Sigmoid colon (tissue), 7 donors: Measurements from ENCODE around the gene PLCB2. TPM values are rescaled to one million over a fixed set of nuclear protein-coding genes. Genes with fewer than 3 reads are reported as not detected.

Experiments used
- DNase-seq: peaks from one replicate; pipeline ENCODE4 v3.0.0-alpha.2; 2019
- H3K27ac ChIP-seq, 4 donors: fragments of 200-600 bp; sonication (generic); one replicate each; pipeline ENCODE4 v1.5.1; 2016 to 2019; ENCODE audit warnings: mild to moderate bottlenecking in 1 of 4
- H3K27me3 ChIP-seq, 3 donors: fragments of 200-600 bp; sonication (generic); one replicate each; pipeline ENCODE4 v1.5.1; 2019; ENCODE audit warnings: mild to moderate bottlenecking in 1 of 3
- H3K36me3 ChIP-seq, 4 donors: fragments of 200-600 bp; sonication (generic); one replicate each; pipeline ENCODE4 v1.5.1; 2016 to 2019
- H3K4me1 ChIP-seq, 4 donors: fragments of 200-600 bp; sonication (generic); one replicate each; pipeline ENCODE4 v1.5.1; 2017 to 2019
- H3K4me3 ChIP-seq, 4 donors: fragments of 200-600 bp; sonication (generic); one replicate each; pipeline ENCODE4 v1.5.1; 2017 to 2019; ENCODE audit warnings: mild to moderate bottlenecking in 2 of 4, moderate library complexity in 1 of 4
- H3K9me3 ChIP-seq, 4 donors: fragments of 200-600 bp in 3 of 4; sonication (generic) in 3 of 4; one replicate each; pipeline versions ENCODE4 v1.5.1 to v1.6.1; 2013 to 2019
- EP300 ChIP-seq, 4 donors: sonication (generic); formaldehyde crosslinking; IDR thresholded peaks; one replicate each; pipeline ENCODE4 v1.6.1; 2017; ENCODE audit warnings: antibody characterized with exemption in 4 of 4
- POLR2A ChIP-seq, 2 donors: fragments of 450-650 bp; IDR thresholded peaks; one replicate each; pipeline ENCODE4 v1.6.1; 2016; ENCODE audit warnings: antibody characterized with exemption in 2 of 2, mild to moderate bottlenecking in 2 of 2, moderate library complexity in 2 of 2
- POLR2AphosphoS5 ChIP-seq, 4 donors: sonication (generic); formaldehyde crosslinking; IDR thresholded peaks; one replicate each; pipeline ENCODE4 v1.6.1; 2017; ENCODE audit warnings: antibody characterized with exemption in 4 of 4
- WGBS, 2 donors: extraction: QIAGEN DNeasy Blood & Tissue Kit; methylation state at CpG; one replicate each; pipeline ENCODE4 v1.1.7; 2013; 5-methylcytosine and 5-hydroxymethylcytosine counted together
- intact Hi-C: fragments of 100-400 bp; cut with DNase I; formaldehyde crosslinking; loops from one replicate; pipeline ENCODE4 v1.15.1; 2023
- polyA plus RNA-seq, 3 donors: library from polyadenylated mRNA; stranded (reverse); fragments of 200-250 nt; gene quantifications; one replicate each; pipeline ENCODE4 v1.2.3, GENCODE V29; 2013
- total RNA-seq, 4 donors: library from RNA; depleted of rRNA; stranded (reverse); fragments of >200 nt; gene quantifications; one replicate each; pipeline ENCODE4 v1.1.0, GENCODE V29; 2016
- TF ChIP-seq, protein P1 (sequence below), 4 experiments: fragments of 450-650 bp in 3 of 4; fragments of 200-600 bp in 1 of 4; IDR thresholded peaks; one replicate each; pipeline ENCODE4 v1.5.1; 2016 to 2019; ENCODE audit warnings: antibody characterized with exemption in 4 of 4, mild to moderate bottlenecking in 3 of 4, moderate library complexity in 2 of 4
- donor health status: healthy with polysubstance abuse.
- donor health status: Bipolar disorder and iron deficiency.
- donor health status: healthy.

The PLCB2 gene
- total and polyA plus RNA-seq, 7 donors, result 2.4 to 27.5 (median 7.2) TPM

DNA sequence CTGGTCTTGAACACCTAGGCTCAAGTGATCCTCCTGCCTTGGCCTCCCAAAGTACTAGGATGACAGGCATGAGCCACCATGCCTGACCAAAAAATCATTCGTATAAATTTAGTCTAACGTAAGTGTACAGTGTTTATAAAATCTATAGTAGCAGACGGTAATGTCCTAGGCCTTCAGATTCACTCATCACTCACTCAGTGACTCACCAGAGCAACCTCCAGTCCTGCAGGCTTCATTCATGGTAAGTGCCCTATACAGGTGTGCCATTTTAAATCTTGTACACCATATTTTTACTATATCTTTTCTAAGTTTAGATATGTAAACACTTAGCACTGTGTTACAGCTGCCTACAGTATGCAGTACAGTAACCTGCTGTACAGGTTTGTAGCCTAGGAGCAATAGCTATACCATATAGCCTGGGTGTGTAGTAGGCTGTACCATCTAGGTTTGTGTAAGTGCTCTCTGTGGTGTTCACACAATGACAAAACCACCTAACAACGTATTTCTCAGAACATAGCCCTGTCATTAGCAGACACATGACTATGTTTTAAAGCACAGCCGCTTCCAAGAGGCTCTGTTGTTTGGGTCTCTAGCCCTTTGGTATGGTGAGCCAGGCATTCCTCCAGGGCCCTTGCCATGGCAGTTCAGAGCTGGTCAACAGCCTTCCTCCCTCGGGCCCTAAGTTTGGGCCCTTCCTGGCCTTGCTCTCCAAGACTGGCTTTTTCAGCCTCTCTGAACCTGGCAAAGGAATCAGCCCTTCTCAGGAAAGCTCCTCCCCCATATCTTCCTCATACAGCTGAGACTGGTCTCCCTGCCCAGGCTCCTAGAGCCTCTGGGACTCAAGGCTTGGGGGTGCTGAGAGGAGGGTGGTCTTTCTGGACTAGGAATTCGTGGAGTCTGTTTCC is 34.9 kb upstream of the PLCB2 start:
- H3K9me3 ChIP-seq, result no peaks in the 10 kb centered on the region

DNA sequence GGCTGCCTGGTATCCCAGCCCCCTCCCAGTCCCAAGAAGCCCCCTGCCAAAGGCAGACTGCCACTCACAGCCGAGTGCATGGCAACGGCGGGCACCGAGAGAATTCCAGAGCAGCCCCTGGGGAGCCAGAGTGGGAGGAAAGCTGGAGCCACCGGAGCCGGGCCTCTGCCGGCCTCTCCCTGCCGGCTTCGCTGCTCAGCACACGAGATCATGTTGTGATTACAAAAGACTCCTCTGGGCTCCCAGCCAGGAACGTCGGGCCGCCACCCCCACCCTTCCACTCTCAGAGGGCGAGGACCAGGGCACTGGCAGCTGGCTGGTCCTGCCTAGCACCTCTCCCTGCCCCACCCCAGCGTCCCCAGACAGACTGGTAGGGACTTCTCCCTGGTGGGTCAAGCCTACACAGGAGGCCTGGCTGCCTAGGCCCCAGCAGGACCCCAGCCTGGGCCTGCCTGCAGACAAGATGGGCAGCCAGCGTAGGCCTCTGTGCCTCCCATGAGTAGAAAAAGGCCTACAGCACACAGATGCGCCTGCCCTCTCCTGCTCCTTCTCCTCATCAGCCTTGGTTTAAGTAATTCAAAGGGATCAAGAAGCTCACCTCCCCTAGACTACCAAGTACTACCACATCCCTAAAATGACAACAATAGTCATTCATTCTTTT is 33.1 kb upstream of the PLCB2 start, which contains the start of gene CCDC9B:
Gene CCDC9B, minus strand, starts transcription at position 200 of the 661 bp plus-strand sequence. Its CDS starts 120 bp downstream, at position 80.
- intact Hi-C loops, result no loop called here
- H3K4me3 ChIP-seq, result peak within 1 kb of the TSS; percentile 59 to 68 (median 65)
- H3K4me1 ChIP-seq, result peaks cover 0 to 92% (median 90%) of the 10 kb centered on the region in 4 donors
- DNase-seq, result peak; percentile 98
- peak within 1 kb of the TSS; percentile 97 to 99 (median 99) for H3K27ac ChIP-seq
- TF ChIP-seq POLR2A (IDR thresholded peaks at IDR 0.05) (peak; percentile 96), POLR2AphosphoS5 (IDR thresholded peaks at IDR 0.05) (peak; percentile 94 to 95 (median 94)), EP300 (IDR thresholded peaks at IDR 0.05) (peak in 2 of 4 donors; percentile 42 to 43)
- TF ChIP-seq, protein P1, sequence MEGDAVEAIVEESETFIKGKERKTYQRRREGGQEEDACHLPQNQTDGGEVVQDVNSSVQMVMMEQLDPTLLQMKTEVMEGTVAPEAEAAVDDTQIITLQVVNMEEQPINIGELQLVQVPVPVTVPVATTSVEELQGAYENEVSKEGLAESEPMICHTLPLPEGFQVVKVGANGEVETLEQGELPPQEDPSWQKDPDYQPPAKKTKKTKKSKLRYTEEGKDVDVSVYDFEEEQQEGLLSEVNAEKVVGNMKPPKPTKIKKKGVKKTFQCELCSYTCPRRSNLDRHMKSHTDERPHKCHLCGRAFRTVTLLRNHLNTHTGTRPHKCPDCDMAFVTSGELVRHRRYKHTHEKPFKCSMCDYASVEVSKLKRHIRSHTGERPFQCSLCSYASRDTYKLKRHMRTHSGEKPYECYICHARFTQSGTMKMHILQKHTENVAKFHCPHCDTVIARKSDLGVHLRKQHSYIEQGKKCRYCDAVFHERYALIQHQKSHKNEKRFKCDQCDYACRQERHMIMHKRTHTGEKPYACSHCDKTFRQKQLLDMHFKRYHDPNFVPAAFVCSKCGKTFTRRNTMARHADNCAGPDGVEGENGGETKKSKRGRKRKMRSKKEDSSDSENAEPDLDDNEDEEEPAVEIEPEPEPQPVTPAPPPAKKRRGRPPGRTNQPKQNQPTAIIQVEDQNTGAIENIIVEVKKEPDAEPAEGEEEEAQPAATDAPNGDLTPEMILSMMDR (IDR thresholded peaks at IDR 0.05), result no peak
- no peaks in the 10 kb centered on the region for H3K27me3 ChIP-seq
- no peaks in the 10 kb centered on the region for H3K9me3 ChIP-seq
- peaks cover 7 to 15% (median 12%) of the 10 kb centered on the region in 4 donors for H3K36me3 ChIP-seq
- WGBS, 2 donors, result 11 to 36% methylated on average over 17 of the region's 17 CpGs

More for the DNA sequence above, 34.9 kb upstream of the PLCB2 start:
- Histone ChIP-seq H3K4me3 (no peak overlapping the region), H3K36me3 (no peaks in the 10 kb centered on the region), H3K27ac (peak overlapping the region; percentile 65 to 99 (median 99)), H3K27me3 (no peaks in the 10 kb centered on the region), H3K4me1 (peaks cover 0 to 75% (median 72%) of the 10 kb centered on the region in 4 donors)
- TF ChIP-seq, protein P1 (IDR thresholded peaks at IDR 0.05), result no peak
- TF ChIP-seq EP300 (IDR thresholded peaks at IDR 0.05) (no peak), POLR2AphosphoS5 (IDR thresholded peaks at IDR 0.05) (peak in 1 of 4 donors; percentile 22), POLR2A (IDR thresholded peaks at IDR 0.05) (no peak)
- no peak for DNase-seq
- WGBS, 2 donors, result 20 to 58% methylated on average over 7 of the region's 7 CpGs
- intact Hi-C loops, result loop anchor here (2.0 kb wide), 1 partner anchor 62 kb away; the partner anchor contains the start of gene IVD

DNA sequence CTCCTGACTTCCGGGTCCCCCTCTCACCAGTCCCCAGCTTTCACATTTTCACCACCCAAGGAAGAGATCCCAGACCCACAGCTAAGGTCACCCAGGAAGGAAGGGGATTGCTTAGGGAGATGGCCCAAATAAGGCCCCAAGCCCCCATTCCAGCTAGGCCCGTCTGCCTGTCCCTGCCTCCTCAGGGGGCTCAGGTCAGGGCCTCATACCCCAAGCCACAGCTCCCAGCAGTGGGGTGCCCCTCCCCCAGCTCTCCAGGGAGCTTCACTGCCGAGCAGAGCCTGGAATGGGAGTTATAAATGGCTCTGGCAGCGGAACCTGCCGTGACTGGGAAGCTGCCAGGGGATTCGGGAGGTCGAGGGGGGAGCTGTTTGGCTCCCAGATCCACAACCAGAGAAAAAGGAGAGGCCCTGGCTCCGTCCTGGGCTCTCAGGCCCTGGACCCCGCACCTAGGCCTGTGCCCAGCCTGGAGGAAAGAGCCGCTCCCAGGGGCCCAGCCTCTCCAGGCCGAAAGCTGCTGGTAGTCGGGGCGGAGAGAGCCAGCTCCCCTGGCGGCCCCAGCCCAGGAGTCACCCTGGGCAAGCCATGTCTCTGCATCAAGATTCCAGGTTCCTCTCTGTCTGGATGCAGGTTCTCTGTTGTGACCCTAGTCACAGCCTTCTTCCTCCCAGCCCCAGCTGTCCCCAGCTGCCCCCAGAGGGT is 32.5 kb upstream of the PLCB2 start:
- Histone ChIP-seq H3K4me3 (peak overlapping the region; percentile 59 to 68 (median 65)), H3K27me3 (no peaks in the 10 kb centered on the region), H3K9me3 (no peaks in the 10 kb centered on the region), H3K27ac (peak overlapping the region; percentile 97 to 99 (median 99)), H3K36me3 (peaks cover 12 to 21% (median 17%) of the 10 kb centered on the region in 4 donors), H3K4me1 (peaks cover 0 to 99% (median 97%) of the 10 kb centered on the region in 4 donors)
- WGBS, 2 donors, result 14 to 57% methylated on average over 14 of the region's 14 CpGs
- intact Hi-C loops, result no loop called here
- TF ChIP-seq, protein P1 (IDR thresholded peaks at IDR 0.05), result no peak
- TF ChIP-seq EP300 (IDR thresholded peaks at IDR 0.05) (peak; percentile 29 to 85 (median 74)), POLR2A (IDR thresholded peaks at IDR 0.05) (peak in 1 of 2 donors; percentile 30), POLR2AphosphoS5 (IDR thresholded peaks at IDR 0.05) (peak; percentile 82 to 87 (median 84))
- peak; percentile 96 for DNase-seq

- no peak for TF ChIP-seq EP300 (IDR thresholded peaks at IDR 0.05)
- TF ChIP-seq, protein P1 (IDR thresholded peaks at IDR 0.05), result peak in 1 of 4 experiments; percentile 27
- H3K4me1 ChIP-seq, result peaks cover 0 to 100% (median 99%) of the 10 kb centered on the region in 4 donors
- intact Hi-C loops, result loop anchor here (1.0 to 10.0 kb wide), 2 partner anchors 16 to 865 kb away; partner anchors contain the start of gene INAFM2
- WGBS, 2 donors, result 83 to 85% methylated on average over 7 of the region's 7 CpGs
- peaks cover 17 to 28% (median 20%) of the 10 kb centered on the region in 4 donors for H3K36me3 ChIP-seq
- H3K4me3 ChIP-seq, result peak overlapping the region; percentile 59 to 68 (median 65)
- no peaks in the 10 kb centered on the region for H3K27me3 ChIP-seq
- no peaks in the 10 kb centered on the region for H3K9me3 ChIP-seq
- no peak for DNase-seq
- peak overlapping the region; percentile 97 to 99 (median 99) for H3K27ac ChIP-seq
Measured at GRCh38 chr15:40339621-40339945, 31.8 kb upstream of the PLCB2 start.
